Vagina (tissue), 2 donors: ENCODE measurements around the gene SLC6A7.

Experiments used
- POLR2A ChIP-seq, 2 donors: fragments of 450-650 bp; IDR thresholded peaks; one replicate each; pipeline ENCODE4 v1.6.1; 2017; ENCODE audit warnings: antibody characterized with exemption in 2 of 2, mild to moderate bottlenecking in 2 of 2, moderate library complexity in 2 of 2
- POLR2AphosphoS5 ChIP-seq, 2 donors: sonication (generic); formaldehyde crosslinking; IDR thresholded peaks; one replicate each; pipeline ENCODE4 v1.9.0; 2017; ENCODE audit warnings: antibody characterized with exemption in 2 of 2, mild to moderate bottlenecking in 2 of 2, low read depth in 1 of 2; ENCODE audit not compliant: insufficient read depth in 1 of 2
- TF ChIP-seq, protein P1 (sequence below), 3 experiments: fragments of 450-650 bp in 2 of 3; fragments of 200-600 bp in 1 of 3; sonication (generic) in 1 of 3; IDR thresholded peaks; one replicate each; pipeline ENCODE4 v1.5.1; 2017 to 2019; ENCODE audit warnings: antibody characterized with exemption in 3 of 3, mild to moderate bottlenecking in 2 of 3, moderate library complexity in 2 of 3

- TF ChIP-seq, protein P1, sequence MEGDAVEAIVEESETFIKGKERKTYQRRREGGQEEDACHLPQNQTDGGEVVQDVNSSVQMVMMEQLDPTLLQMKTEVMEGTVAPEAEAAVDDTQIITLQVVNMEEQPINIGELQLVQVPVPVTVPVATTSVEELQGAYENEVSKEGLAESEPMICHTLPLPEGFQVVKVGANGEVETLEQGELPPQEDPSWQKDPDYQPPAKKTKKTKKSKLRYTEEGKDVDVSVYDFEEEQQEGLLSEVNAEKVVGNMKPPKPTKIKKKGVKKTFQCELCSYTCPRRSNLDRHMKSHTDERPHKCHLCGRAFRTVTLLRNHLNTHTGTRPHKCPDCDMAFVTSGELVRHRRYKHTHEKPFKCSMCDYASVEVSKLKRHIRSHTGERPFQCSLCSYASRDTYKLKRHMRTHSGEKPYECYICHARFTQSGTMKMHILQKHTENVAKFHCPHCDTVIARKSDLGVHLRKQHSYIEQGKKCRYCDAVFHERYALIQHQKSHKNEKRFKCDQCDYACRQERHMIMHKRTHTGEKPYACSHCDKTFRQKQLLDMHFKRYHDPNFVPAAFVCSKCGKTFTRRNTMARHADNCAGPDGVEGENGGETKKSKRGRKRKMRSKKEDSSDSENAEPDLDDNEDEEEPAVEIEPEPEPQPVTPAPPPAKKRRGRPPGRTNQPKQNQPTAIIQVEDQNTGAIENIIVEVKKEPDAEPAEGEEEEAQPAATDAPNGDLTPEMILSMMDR (IDR thresholded peaks at IDR 0.05) = no peak
- TF ChIP-seq POLR2A (IDR thresholded peaks at IDR 0.05) (no peak), POLR2AphosphoS5 (IDR thresholded peaks at IDR 0.05; ENCODE audit: insufficient read depth in 1 of 2, low read depth in 1 of 2) (no peak)
Measured at GRCh38 chr5:150227606-150228273, 37.9 kb downstream of the SLC6A7 start.
